ENCODE measurements around the gene CTNND2.

DNA sequence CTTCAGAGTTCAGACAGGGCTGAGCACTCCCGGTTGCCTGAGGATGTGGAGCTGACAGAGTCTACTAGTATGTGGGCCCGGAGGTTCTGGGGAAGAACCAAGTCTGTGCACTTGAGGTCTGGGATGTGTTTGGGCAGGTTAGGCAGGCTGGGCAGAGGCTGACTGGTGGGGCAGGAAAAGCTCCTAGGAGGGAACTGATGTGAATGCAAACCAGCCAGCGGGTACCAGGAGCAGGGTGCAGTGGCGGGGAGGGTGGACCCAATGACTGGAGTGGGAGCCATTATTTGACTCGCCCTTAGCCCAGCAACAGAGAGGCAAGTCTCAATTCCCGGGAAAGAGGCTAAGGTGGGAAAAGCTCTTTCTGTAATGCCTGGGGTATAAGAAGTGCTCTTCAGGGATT lies 723.4 kb downstream of the CTNND2 start:
- TF ChIP-seq, protein P1, sequence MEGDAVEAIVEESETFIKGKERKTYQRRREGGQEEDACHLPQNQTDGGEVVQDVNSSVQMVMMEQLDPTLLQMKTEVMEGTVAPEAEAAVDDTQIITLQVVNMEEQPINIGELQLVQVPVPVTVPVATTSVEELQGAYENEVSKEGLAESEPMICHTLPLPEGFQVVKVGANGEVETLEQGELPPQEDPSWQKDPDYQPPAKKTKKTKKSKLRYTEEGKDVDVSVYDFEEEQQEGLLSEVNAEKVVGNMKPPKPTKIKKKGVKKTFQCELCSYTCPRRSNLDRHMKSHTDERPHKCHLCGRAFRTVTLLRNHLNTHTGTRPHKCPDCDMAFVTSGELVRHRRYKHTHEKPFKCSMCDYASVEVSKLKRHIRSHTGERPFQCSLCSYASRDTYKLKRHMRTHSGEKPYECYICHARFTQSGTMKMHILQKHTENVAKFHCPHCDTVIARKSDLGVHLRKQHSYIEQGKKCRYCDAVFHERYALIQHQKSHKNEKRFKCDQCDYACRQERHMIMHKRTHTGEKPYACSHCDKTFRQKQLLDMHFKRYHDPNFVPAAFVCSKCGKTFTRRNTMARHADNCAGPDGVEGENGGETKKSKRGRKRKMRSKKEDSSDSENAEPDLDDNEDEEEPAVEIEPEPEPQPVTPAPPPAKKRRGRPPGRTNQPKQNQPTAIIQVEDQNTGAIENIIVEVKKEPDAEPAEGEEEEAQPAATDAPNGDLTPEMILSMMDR (IDR thresholded peaks at IDR 0.05 in 2 of 3, conservative IDR thresholded peaks at IDR 0.05 in 1 of 3; ENCODE audit: control insufficient read depth in 2 of 3, extremely low read depth in 1 of 3, insufficient read depth in 1 of 3, low read depth in 3 of 3, low read length in 3 of 3): no peak
- TF ChIP-seq KDM1A (IDR thresholded peaks at IDR 0.05; ENCODE audit: borderline replicate concordance): no peak
- no peak for TF ChIP-seq SPI1 (IDR thresholded peaks at IDR 0.05; ENCODE audit: borderline replicate concordance, insufficient read depth, low read depth, low read length)
- TF ChIP-seq, protein P2, sequence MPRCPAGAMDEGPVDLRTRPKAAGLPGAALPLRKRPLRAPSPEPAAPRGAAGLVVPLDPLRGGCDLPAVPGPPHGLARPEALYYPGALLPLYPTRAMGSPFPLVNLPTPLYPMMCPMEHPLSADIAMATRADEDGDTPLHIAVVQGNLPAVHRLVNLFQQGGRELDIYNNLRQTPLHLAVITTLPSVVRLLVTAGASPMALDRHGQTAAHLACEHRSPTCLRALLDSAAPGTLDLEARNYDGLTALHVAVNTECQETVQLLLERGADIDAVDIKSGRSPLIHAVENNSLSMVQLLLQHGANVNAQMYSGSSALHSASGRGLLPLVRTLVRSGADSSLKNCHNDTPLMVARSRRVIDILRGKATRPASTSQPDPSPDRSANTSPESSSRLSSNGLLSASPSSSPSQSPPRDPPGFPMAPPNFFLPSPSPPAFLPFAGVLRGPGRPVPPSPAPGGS (IDR thresholded peaks at IDR 0.05; ENCODE audit: borderline replicate concordance, insufficient read depth, low read depth, low read length, poor library complexity, severe bottlenecking): no peak
- TF ChIP-seq, protein P3, sequence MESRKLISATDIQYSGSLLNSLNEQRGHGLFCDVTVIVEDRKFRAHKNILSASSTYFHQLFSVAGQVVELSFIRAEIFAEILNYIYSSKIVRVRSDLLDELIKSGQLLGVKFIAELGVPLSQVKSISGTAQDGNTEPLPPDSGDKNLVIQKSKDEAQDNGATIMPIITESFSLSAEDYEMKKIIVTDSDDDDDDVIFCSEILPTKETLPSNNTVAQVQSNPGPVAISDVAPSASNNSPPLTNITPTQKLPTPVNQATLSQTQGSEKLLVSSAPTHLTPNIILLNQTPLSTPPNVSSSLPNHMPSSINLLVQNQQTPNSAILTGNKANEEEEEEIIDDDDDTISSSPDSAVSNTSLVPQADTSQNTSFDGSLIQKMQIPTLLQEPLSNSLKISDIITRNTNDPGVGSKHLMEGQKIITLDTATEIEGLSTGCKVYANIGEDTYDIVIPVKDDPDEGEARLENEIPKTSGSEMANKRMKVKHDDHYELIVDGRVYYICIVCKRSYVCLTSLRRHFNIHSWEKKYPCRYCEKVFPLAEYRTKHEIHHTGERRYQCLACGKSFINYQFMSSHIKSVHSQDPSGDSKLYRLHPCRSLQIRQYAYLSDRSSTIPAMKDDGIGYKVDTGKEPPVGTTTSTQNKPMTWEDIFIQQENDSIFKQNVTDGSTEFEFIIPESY (IDR thresholded peaks at IDR 0.05): no peak
- TF ChIP-seq TCF12 (IDR thresholded peaks at IDR 0.05; ENCODE audit: low read depth, low read length): no peak
- no peak for TF ChIP-seq JUNB (IDR thresholded peaks at IDR 0.05)

Measured in GM12878 (cell line).